Neutrophil (primary cell): ENCODE data around the gene KLHL15.

Experiments
- H3K27ac ChIP-seq: fragments of 200-600 bp; sonication (generic); 2 replicates; pipeline ENCODE4 v1.5.1; 2016; ENCODE audit warnings: mild to moderate bottlenecking, moderate library complexity
- H3K27me3 ChIP-seq: fragments of 200-600 bp; sonication (generic); 2 replicates; pipeline ENCODE4 v1.6.0; 2016; ENCODE audit warnings: mild to moderate bottlenecking
- H3K36me3 ChIP-seq: fragments of 200-600 bp; sonication (generic); 2 replicates; pipeline ENCODE4 v1.5.1; 2017
- H3K4me1 ChIP-seq, 2 experiments: fragments of 200-600 bp in 1 of 2; sonication (generic) in 1 of 2; 1 replicate in 1 of 2; 2 replicates in 1 of 2; pipeline versions ENCODE4 v1.5.1 to v1.6.1; 2013 to 2016; ENCODE audit warnings: low read depth in 1 of 2, low read length in 1 of 2, mild to moderate bottlenecking in 1 of 2, moderate library complexity in 1 of 2; ENCODE audit not compliant: control insufficient read depth in 1 of 2, insufficient read depth in 1 of 2
- H3K4me3 ChIP-seq, 2 experiments: fragments of 200-600 bp in 1 of 2; sonication (generic) in 1 of 2; 1 replicate in 1 of 2; 2 replicates in 1 of 2; pipeline ENCODE4 v1.5.1; 2013 to 2016; ENCODE audit warnings: low read depth in 1 of 2, low read length in 1 of 2, mild to moderate bottlenecking in 1 of 2, moderate library complexity in 1 of 2
- H3K9me3 ChIP-seq: fragments of 200-600 bp; sonication (generic); 2 replicates; pipeline ENCODE4 v1.5.1; 2016
- TF ChIP-seq, protein P1 (sequence below): fragments of 200-600 bp; sonication (generic); IDR thresholded peaks from 2 replicates; pipeline ENCODE4 v1.5.1; 2016; ENCODE audit warnings: antibody characterized with exemption

The KLHL15 gene

DNA sequence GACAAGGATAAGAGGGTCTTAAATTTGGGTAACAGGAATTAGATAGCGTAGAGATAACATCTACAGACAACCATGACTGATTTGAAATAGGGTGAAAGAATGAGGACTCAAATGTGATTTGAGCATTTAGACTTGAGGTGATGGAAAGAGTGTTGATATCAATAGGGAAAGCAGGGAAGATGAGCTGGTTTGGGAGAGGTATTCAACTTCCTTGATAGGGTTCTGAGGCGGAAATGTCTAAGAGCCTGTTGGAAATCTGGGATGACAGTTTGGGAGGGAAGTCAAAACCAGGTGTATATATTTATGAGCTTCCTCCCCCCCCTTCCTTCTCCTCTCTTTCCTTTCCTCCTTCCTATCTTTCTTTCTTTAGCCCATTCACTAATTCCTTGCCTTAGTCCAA lies 36.5 kb downstream of the KLHL15 start:
- H3K4me1 ChIP-seq = no peaks in the 10 kb centered on the region
- H3K27me3 ChIP-seq = no peaks in the 10 kb centered on the region
- peaks cover 14% of the 10 kb centered on the region for H3K36me3 ChIP-seq
- TF ChIP-seq, protein P1, sequence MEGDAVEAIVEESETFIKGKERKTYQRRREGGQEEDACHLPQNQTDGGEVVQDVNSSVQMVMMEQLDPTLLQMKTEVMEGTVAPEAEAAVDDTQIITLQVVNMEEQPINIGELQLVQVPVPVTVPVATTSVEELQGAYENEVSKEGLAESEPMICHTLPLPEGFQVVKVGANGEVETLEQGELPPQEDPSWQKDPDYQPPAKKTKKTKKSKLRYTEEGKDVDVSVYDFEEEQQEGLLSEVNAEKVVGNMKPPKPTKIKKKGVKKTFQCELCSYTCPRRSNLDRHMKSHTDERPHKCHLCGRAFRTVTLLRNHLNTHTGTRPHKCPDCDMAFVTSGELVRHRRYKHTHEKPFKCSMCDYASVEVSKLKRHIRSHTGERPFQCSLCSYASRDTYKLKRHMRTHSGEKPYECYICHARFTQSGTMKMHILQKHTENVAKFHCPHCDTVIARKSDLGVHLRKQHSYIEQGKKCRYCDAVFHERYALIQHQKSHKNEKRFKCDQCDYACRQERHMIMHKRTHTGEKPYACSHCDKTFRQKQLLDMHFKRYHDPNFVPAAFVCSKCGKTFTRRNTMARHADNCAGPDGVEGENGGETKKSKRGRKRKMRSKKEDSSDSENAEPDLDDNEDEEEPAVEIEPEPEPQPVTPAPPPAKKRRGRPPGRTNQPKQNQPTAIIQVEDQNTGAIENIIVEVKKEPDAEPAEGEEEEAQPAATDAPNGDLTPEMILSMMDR = no peak
- H3K4me3 ChIP-seq = no peak overlapping the region
- no peaks in the 10 kb centered on the region for H3K9me3 ChIP-seq
- no peak overlapping the region for H3K27ac ChIP-seq

DNA sequence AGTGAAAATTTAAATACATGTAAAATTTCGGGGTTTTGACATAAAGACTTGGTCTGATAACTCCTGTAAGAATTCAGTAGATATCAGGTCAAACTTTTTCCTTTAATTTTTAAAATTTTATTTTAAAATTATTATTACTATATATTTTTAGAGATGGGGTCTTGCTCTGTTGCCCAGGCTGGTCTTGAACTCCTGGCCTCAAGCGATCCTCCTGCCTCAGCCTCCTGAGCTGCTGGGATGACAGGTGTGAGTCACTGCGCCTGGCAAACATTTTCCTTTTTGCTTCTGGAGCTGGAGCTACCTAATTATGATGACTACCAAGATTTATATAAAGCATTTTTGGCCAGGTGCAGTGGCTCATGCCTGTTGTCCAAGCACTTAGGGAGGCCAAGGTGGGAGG lies 37.3 kb downstream of the KLHL15 start:
- H3K4me1 ChIP-seq = no peaks in the 10 kb centered on the region
- no peaks in the 10 kb centered on the region for H3K9me3 ChIP-seq
- peaks cover 14% of the 10 kb centered on the region for H3K36me3 ChIP-seq
- no peak overlapping the region for H3K4me3 ChIP-seq
- no peak overlapping the region for H3K27ac ChIP-seq
- no peaks in the 10 kb centered on the region for H3K27me3 ChIP-seq
- TF ChIP-seq, protein P1 = no peak

DNA sequence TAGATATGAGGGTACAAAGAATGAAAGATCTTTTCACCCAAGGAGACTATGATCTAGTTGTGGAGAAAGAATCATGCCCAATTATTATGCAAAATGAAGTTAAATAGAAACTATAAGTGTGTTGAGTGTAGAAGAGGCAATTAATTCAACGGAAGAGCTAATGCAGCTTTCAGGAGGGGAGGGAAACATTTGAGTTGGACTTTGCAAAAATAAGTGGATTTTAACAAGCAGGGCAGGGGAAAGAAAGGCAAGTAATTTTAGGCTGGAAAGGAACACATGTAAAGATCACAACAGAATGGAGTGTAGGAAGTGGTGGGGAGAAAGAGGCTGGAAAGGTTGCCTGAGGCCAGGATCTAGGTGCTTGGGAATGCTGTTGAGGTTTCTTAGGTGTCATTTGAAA lies 44.1 kb downstream of the KLHL15 start:
- H3K4me1 ChIP-seq = no peaks in the 10 kb centered on the region
- H3K4me3 ChIP-seq = no peak overlapping the region
- TF ChIP-seq, protein P1 = no peak
- peaks cover 5% of the 10 kb centered on the region for H3K36me3 ChIP-seq
- no peaks in the 10 kb centered on the region for H3K27me3 ChIP-seq
- H3K27ac ChIP-seq = no peak overlapping the region
- H3K9me3 ChIP-seq = no peaks in the 10 kb centered on the region

DNA sequence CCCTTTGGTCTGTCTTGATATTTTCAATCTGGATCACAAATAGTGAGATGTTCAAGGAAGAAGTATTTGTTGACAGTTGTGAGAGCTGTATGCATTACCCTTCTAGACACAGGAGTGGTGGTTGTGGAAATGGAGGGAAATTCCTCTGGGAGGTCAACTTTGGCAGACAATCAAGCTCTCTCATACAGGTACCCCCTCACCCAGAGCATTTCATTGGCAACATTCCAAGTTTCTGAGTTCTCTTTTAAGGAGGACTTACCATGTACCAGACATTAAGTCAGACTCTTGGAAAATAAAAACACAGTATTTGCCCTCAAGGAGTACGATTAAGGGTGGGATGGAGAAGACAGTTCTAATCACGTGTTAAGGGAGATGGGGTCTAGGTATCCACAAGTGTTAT lies 45.3 kb downstream of the KLHL15 start:
- Histone ChIP-seq H3K27me3 (no peaks in the 10 kb centered on the region), H3K36me3 (no peaks in the 10 kb centered on the region), H3K4me3 (no peak overlapping the region), H3K4me1 (no peaks in the 10 kb centered on the region), H3K27ac (no peak overlapping the region), H3K9me3 (no peaks in the 10 kb centered on the region)
- TF ChIP-seq, protein P1 = no peak

DNA sequence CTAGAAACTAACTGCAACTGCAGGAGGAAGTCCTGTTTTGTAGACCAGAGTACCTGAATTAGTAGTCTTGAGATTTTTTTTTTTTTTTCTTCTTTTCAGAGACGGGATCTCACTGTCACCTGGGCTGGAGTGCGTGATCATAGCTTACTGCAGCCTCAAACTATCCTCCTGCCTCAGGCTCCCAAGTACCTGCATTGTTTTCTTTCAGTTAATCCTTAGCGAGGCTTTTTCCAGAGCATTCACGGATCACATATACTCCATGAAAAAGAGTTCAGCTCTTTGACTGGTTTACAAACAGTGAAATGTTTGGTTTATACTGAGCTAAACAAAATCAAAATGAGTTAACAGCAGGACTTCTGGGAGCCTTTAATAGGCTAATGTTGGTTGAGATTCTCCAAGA lies 45.8 kb downstream of the KLHL15 start:
- TF ChIP-seq, protein P1 = no peak
- H3K9me3 ChIP-seq = no peaks in the 10 kb centered on the region
- H3K4me3 ChIP-seq = no peak overlapping the region
- H3K27me3 ChIP-seq = no peaks in the 10 kb centered on the region
- no peak overlapping the region for H3K27ac ChIP-seq
- H3K4me1 ChIP-seq = no peaks in the 10 kb centered on the region
- no peaks in the 10 kb centered on the region for H3K36me3 ChIP-seq

DNA sequence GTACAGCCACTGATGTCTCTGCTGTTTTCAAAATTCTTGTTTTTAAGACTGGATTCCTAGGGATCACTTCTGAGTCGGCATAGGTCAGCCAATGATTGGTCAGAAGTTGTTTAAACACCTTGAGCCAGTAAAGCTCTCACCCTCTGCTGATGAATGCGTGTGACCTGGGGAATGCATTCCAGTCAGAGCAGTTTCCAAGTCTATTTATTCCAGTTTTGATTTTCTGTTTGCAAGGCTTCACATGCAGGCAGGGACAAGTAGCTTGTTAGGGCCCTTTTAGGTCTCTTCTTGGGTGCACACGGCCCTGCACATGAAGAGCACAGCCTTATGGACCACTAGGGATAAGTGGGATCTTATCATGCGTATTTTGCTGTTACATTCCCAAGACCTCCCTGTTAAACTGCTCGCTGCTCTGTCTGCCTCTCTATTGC lies 47.0 kb downstream of the KLHL15 start:
- Histone ChIP-seq H3K4me1 (no peaks in the 10 kb centered on the region), H3K27me3 (no peaks in the 10 kb centered on the region), H3K36me3 (no peaks in the 10 kb centered on the region), H3K27ac (no peak overlapping the region), H3K4me3 (no peak overlapping the region), H3K9me3 (no peaks in the 10 kb centered on the region)
- TF ChIP-seq, protein P1 = no peak
